GM23248 (cell line): ENCODE data around the gene EBP. TPM values are rescaled to one million over a fixed set of nuclear protein-coding genes. Genes with fewer than 3 reads are reported as not detected.
A peak's percentile ranks its signal among the peaks of the same experiment; 100 is the strongest.

Experiments
- DNase-seq: peaks from one replicate; pipeline ENCODE4 v3.0.0-alpha.2; 2015
- H2AFZ ChIP-seq: fragments of 200-600 bp; sonication (generic); 2 replicates; pipeline ENCODE4 v1.6.1; 2016; ENCODE audit warnings: antibody characterized with exemption
- H3F3A ChIP-seq: fragments of 200-600 bp; sonication (generic); 2 replicates; pipeline ENCODE4 v1.6.1; 2016; ENCODE audit warnings: mild to moderate bottlenecking, antibody characterized with exemption, mixed run types; ENCODE audit not compliant: insufficient read depth
- H3K27ac ChIP-seq: fragments of 200-600 bp; sonication (generic); 2 replicates; pipeline ENCODE4 v1.5.1; 2016; ENCODE audit warnings: mild to moderate bottlenecking
- H3K27me3 ChIP-seq: fragments of 200-600 bp; sonication (generic); replicated peaks from 2 replicates; pipeline ENCODE4 v1.6.1; 2016; ENCODE audit warnings: mild to moderate bottlenecking; ENCODE audit not compliant: insufficient read depth
- H3K36me3 ChIP-seq: fragments of 200-600 bp; sonication (generic); 2 replicates; pipeline ENCODE4 v1.6.1; 2016; ENCODE audit warnings: low read depth, mild to moderate bottlenecking
- H3K4me1 ChIP-seq: fragments of 200-600 bp; sonication (generic); 2 replicates; pipeline ENCODE4 v1.6.1; 2016; ENCODE audit warnings: mild to moderate bottlenecking; ENCODE audit not compliant: insufficient read depth
- H3K4me2 ChIP-seq: fragments of 200-600 bp; sonication (generic); one replicate; pipeline ENCODE4 v1.6.1; 2016; ENCODE audit warnings: mild to moderate bottlenecking; ENCODE audit not compliant: unreplicated experiment
- H3K4me3 ChIP-seq: fragments of 200-600 bp; sonication (generic); 2 replicates; pipeline ENCODE4 v1.5.1; 2016; ENCODE audit warnings: mild to moderate bottlenecking
- H3K79me2 ChIP-seq: fragments of 200-600 bp; sonication (generic); 2 replicates; pipeline ENCODE4 v1.6.1; 2016; ENCODE audit warnings: mild to moderate bottlenecking; ENCODE audit not compliant: insufficient read depth
- H3K9ac ChIP-seq: fragments of 200-600 bp; sonication (generic); 2 replicates; pipeline ENCODE4 v1.6.1; 2016; ENCODE audit warnings: mild to moderate bottlenecking
- H3K9me2 ChIP-seq: fragments of 200-600 bp; sonication (generic); 2 replicates; pipeline ENCODE4 v1.6.1; 2016; ENCODE audit warnings: mixed run types, mild to moderate bottlenecking, moderate library complexity; ENCODE audit not compliant: insufficient read depth
- H3K9me3 ChIP-seq: fragments of 200-600 bp; sonication (generic); one replicate; pipeline ENCODE4 v1.6.1; 2017; ENCODE audit warnings: low read depth
- H4K20me1 ChIP-seq: fragments of 200-600 bp; sonication (generic); 2 replicates; pipeline ENCODE4 v1.6.0; 2016; ENCODE audit not compliant: insufficient read depth
- EZH2 ChIP-seq: fragments of 200-600 bp; sonication (generic); IDR thresholded peaks from 2 replicates; pipeline ENCODE4 v1.6.1; 2018; ENCODE audit warnings: antibody characterized with exemption, mild to moderate bottlenecking; ENCODE audit not compliant: insufficient read depth, poor library complexity, severe bottlenecking
- EZH2phosphoT487 ChIP-seq: fragments of 200-600 bp; sonication (generic); IDR thresholded peaks from 2 replicates; pipeline ENCODE4 v1.6.1; 2018; ENCODE audit warnings: antibody characterized with exemption, moderate library complexity, mild to moderate bottlenecking, low read depth; ENCODE audit not compliant: insufficient read depth
- WGBS, 2 experiments: methylation state at CpG; one replicate each; pipeline ENCODE4 v1.1.6; 2015 to 2017; ENCODE audit warnings: low lambda C conversion rate in 2 of 2, low coverage in 1 of 2; ENCODE audit errors: missing lambda C conversion rate in 2 of 2; 5-methylcytosine and 5-hydroxymethylcytosine counted together
- in situ Hi-C: fragments of 300-500 bp; cut with MboI; formaldehyde crosslinking; loops from 2 replicates; pipeline ENCODE4 v1.15.0; 2020
- polyA plus RNA-seq: library from polyadenylated mRNA; unstranded; fragments of >200 nt; fragmentation: Nextera tagmentation; extraction: Ambion mirVana; gene quantifications from 2 replicates; pipeline ENCODE4 v1.2.1, GENCODE V29; 2016
- total RNA-seq: library from RNA; depleted of rRNA; stranded (reverse); fragments of >200 nt; shearing (Covaris generic); gene quantifications from 2 replicates; pipeline ENCODE4 v1.2.3, GENCODE V29; 2014; rRNA removed

Gene EBP
- total RNA-seq (17.0 and 21.1 TPM in 2 replicates), polyA plus RNA-seq (45.0 and 48.3 TPM in 2 replicates)

DNA sequence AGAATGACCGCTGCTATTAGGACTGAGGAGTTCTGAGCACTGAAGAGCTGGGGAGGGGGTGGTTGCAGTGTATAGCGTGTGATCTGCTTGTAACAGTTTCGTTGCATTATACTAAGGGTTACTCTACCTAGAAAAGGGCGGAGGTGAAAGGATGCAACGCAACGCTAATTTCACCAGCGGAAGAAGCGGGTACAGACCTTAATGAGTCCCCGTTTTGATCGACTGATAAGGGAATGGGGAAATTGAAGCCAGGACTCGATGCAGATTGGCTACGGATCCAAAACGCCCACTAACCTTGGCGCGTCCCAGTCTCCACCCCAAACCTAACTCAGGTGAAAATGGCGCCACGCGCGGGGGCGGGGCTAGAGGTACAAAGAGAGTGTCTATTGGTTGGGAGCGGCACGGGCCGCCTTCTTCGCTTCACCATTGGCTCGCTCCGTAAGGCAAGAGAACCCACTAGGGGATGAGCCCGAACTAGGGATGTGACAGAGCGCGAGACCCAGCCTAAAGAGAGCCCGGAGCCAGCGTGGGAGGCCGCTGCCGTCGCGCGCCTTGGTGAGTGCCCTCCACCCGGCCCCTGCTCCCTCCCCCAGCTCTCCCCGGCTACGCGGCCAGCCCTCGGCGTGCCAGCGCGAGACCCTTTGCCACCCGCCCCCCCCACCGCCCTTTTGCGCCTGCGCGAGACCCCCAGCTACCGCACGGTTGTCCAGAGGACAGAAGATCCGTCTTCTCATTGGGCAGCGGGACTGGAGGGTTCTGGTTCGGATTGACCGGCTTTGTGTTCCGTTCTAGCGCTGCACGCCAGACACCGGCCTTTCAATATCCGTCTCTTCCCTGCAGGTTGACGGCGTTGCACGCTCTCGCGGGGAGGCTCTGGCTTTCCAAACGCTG lies at the start of gene EBP:
Gene EBP, plus strand, starts transcription at position 456 of the 891 bp plus-strand sequence. CDS start 1,964 bp downstream, outside the sequence.
- peak within 1 kb of the TSS; percentile 90 for H2AFZ ChIP-seq
- peak within 1 kb of the TSS; percentile 74 for H3K9ac ChIP-seq
- DNase-seq: peak; percentile 91
- H3K27ac ChIP-seq: no peak within 1 kb of the TSS
- H3K9me3 ChIP-seq: no peaks in the 10 kb centered on the region
- TF ChIP-seq EZH2: no peak
- TF ChIP-seq EZH2phosphoT487: no peak
- H3K36me3 ChIP-seq: no peaks in the 10 kb centered on the region
- H3K4me1 ChIP-seq: peaks cover 4% of the 10 kb centered on the region; the same call in 1 of the 2 replicates
- in situ Hi-C loops: no loop called here
- H3F3A ChIP-seq: peaks cover 9% of the 10 kb centered on the region; the same call in 1 of the 2 replicates
- H4K20me1 ChIP-seq: no peaks in the 10 kb centered on the region
- H3K9me2 ChIP-seq: no peaks in the 10 kb centered on the region
- peak within 1 kb of the TSS; percentile 75 for H3K4me3 ChIP-seq
- 1 to 6% methylated on average over 31 of the region's 66 CpGs for WGBS, 2 experiments
- H3K4me2 ChIP-seq: peak within 1 kb of the TSS; percentile 84
- no peaks in the 10 kb centered on the region for H3K27me3 ChIP-seq
- H3K79me2 ChIP-seq: peaks cover 4% of the 10 kb centered on the region

DNA sequence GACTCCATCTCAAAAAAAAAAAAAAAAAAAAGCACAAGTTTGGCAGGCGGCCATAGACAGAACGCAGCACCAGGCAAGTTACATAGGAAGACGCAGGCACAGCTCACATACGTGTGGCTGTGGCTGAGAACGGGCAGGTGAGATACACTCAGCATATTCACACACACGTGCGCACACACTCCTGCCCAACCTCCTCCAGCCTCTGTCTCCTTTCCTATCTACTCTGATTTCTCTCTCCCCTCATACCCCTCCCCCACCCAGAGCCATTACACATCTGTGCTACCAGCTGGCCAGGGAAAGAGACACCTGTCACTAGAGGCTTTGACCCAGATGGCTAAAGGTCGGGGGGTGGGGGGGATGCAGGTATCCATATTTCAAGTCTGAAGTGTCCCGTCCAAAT lies 49.4 kb upstream of the EBP start:
- no peak overlapping the region for H3K4me3 ChIP-seq
- H3K9me3 ChIP-seq: no peaks in the 10 kb centered on the region
- no peaks in the 10 kb centered on the region; the same call in 1 of the 2 replicates for H3K4me1 ChIP-seq
- no peak overlapping the region for H2AFZ ChIP-seq
- H4K20me1 ChIP-seq: no peaks in the 10 kb centered on the region
- in situ Hi-C loops: no loop called here
- no peaks in the 10 kb centered on the region for H3K36me3 ChIP-seq
- H3F3A ChIP-seq: 0 out of 2 replicates have a peak, but pooled peaks cover 6% of the 10 kb centered on the region
- no peak overlapping the region for H3K27ac ChIP-seq
- no peaks in the 10 kb centered on the region for H3K27me3 ChIP-seq
- no peak overlapping the region for H3K9ac ChIP-seq
- no peaks in the 10 kb centered on the region for H3K9me2 ChIP-seq
- H3K4me2 ChIP-seq: no peak overlapping the region
- no peak for DNase-seq
- no peak for TF ChIP-seq EZH2
- no peak for TF ChIP-seq EZH2phosphoT487
- peaks cover 26% of the 10 kb centered on the region for H3K79me2 ChIP-seq
- WGBS, 2 experiments: 52 to 66% methylated on average over 7 to 9 of the region's 9 CpGs

DNA sequence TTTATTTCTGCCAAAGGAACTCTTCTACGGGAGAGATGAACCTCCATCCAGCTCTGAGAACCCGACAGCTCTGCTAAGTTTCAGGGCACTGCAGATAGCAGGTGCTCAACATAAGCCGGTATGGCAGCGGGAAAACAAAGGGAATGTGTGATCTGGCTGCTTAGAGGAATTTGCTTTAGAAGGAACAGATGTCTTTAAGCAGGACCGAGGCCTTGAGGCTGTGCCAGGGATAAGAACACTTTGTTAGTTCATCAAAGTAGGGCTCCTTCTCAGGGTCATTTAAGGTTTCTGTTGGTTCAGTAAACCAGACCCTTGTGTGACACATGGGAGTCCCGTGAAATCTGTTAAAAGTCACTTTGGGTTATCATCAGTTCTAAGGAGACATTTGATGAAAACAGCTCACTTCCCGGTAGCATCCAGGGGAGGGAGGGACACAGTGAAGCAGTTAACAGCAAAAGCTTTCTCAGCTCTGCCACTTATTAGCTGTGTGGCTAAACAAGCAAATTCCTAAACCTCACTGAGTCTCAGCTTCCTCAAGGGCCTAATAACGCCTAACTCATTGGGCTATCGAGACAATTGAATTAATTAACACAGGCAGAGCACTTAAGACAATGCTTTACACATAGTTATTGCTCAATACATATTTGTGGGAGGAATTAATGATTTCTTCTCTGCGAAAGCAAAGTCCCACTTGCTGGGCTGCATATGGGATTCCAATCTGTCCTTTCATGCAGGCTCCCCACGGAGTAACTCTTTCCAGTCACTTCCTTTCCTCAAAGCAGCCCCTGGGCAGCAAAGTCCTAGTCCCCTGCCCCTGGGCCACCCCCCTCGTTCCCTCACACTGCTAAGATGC lies 48.5 kb upstream of the EBP start:
- no peaks in the 10 kb centered on the region for H3K9me2 ChIP-seq
- peaks cover 34% of the 10 kb centered on the region for H3K79me2 ChIP-seq
- H2AFZ ChIP-seq: no peak overlapping the region; the same call in 1 of the 2 replicates
- H3F3A ChIP-seq: 0 out of 2 replicates have a peak, but pooled peaks cover 6% of the 10 kb centered on the region
- no peak overlapping the region for H3K4me2 ChIP-seq
- H3K9me3 ChIP-seq: no peaks in the 10 kb centered on the region
- DNase-seq: no peak
- H4K20me1 ChIP-seq: no peaks in the 10 kb centered on the region
- no peaks in the 10 kb centered on the region; the same call in 1 of the 2 replicates for H3K4me1 ChIP-seq
- 0 out of 2 replicates have a peak overlapping the region, but pooled peaks have one; percentile 12 for H3K27ac ChIP-seq
- no peak overlapping the region for H3K4me3 ChIP-seq
- no peak for TF ChIP-seq EZH2phosphoT487
- TF ChIP-seq EZH2: no peak
- in situ Hi-C loops: no loop called here
- H3K36me3 ChIP-seq: no peaks in the 10 kb centered on the region
- 0 out of 2 replicates have a peak overlapping the region, but pooled peaks have one; percentile 3 for H3K9ac ChIP-seq
- H3K27me3 ChIP-seq: no peaks in the 10 kb centered on the region
- 19 to 36% methylated on average over 11 to 12 of the region's 12 CpGs for WGBS, 2 experiments

DNA sequence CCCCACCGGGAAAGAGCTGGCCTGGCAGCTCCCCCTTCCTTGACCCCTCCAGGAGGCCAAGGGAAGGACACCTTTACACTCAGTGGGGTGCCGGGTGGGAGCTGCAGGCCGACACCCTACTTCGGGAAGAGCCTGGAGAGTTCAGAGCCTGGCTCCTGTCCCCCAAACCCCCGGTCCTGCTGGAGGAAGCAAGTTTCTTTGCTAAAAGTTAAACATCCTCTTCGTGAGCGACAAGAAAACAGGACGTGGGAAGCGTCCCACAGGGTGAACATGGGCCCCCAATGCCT lies 48.0 kb upstream of the EBP start:
- no peaks in the 10 kb centered on the region for H3K9me3 ChIP-seq
- H3K36me3 ChIP-seq: no peaks in the 10 kb centered on the region
- TF ChIP-seq EZH2phosphoT487 (no peak), EZH2 (no peak)
- no peak overlapping the region for H2AFZ ChIP-seq
- no peaks in the 10 kb centered on the region for H4K20me1 ChIP-seq
- WGBS, 2 experiments: 45 to 58% methylated on average over 7 to 8 of the region's 9 CpGs
- 0 out of 2 replicates have a peak, but pooled peaks cover 6% of the 10 kb centered on the region for H3F3A ChIP-seq
- no peak overlapping the region for H3K4me2 ChIP-seq
- DNase-seq: no peak
- H3K9ac ChIP-seq: no peak overlapping the region
- peaks cover 36% of the 10 kb centered on the region for H3K79me2 ChIP-seq
- no peak overlapping the region for H3K27ac ChIP-seq
- H3K4me1 ChIP-seq: no peaks in the 10 kb centered on the region
- H3K9me2 ChIP-seq: no peaks in the 10 kb centered on the region
- no peaks in the 10 kb centered on the region for H3K27me3 ChIP-seq
- H3K4me3 ChIP-seq: no peak overlapping the region
- in situ Hi-C loops: no loop called here
